Muscle of arm (tissue), 12 donors: ENCODE measurements around the gene CNTD1. TPM values are rescaled to one million over a fixed set of nuclear protein-coding genes. Genes with fewer than 3 reads are reported as not detected.
"Not testable (repeated sequence)": the region's sequence is repeated elsewhere in the genome, so short reads cannot be mapped to it uniquely, and the experiment has no call there.

Source experiments
- DNase-seq: peaks from one replicate; pipeline ENCODE4 v3.0.0-alpha.2; 2013
- polyA plus RNA-seq, 12 donors: library from polyadenylated mRNA; unstranded; fragments of 120-200 nt; gene quantifications; one replicate each; pipeline ENCODE4 v1.2.1, GENCODE V29; 2013; ENCODE audit not compliant: insufficient read length in 12 of 12

The CNTD1 gene
- polyA plus RNA-seq, 12 donors: 0.30 to 2.1 (median 0.92) TPM; not detected in 2

DNA sequence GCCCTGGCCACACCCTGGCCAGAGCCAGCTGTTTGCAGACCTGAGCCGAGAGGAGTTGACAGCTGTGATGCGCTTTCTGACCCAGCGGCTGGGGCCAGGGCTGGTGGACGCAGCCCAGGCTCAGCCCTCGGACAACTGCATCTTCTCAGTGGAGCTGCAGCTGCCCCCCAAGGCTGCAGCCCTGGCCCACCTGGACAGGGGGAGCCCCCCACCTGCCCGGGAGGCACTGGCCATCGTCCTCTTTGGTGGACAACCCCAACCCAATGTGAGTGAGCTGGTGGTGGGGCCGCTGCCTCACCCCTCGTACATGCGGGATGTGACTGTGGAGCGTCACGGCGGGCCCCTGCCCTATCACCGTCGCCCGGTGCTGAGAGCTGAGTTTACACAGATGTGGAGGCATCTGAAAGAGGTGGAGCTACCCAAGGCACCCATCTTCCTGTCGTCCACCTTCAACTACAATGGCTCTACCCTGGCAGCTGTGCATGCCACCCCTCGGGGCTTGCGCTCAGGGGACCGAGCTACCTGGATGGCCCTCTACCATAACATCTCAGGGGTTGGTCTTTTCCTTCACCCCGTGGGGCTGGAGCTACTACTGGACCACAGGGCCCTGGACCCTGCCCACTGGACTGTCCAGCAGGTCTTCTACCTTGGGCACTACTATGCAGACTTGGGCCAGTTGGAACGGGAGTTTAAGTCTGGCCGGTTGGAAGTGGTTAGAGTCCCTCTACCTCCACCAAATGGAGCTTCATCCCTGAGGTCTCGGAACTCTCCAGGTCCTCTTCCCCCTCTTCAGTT, 46.3 kb downstream of the CNTD1 start:
- no peak for DNase-seq

DNA sequence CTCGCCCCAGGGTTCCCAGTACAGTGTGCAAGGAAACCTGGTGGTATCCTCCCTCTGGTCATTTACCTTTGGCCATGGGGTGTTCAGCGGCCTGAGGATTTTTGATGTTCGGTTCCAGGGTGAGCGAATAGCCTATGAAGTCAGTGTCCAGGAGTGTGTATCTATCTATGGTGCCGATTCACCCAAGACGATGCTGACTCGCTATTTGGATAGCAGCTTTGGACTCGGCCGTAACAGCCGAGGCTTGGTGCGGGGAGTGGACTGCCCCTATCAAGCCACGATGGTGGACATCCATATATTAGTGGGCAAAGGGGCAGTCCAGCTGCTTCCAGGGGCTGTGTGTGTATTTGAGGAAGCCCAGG, 46.9 kb downstream of the CNTD1 start:
- DNase-seq: no peak

DNA sequence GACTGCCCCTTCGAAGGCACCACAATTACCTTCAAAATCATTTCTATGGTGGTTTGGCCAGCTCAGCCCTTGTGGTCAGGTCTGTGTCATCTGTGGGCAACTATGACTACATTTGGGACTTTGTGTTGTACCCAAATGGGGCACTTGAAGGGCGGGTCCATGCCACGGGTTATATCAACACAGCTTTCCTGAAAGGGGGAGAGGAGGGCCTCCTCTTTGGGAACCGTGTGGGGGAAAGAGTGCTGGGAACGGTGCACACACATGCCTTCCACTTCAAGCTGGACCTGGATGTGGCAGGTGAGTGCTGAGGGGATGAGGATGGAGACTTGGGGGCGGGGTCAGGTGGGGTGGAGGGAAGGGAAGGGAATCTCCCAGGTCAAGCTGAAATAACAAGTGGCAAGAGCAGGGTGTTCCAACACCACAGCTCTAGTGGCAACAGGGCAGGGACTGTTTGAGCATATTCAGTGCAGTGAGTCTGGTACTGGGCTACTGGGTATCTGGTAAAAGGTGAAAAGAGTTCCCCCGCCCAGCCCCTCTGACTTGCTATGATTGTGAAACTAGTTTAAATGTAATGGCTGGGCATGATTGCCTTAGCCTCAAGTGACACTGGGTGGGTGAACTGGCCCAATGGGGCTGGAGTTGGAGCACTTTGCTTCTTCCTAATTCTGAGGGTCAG, 47.4 kb downstream of the CNTD1 start:
- DNase-seq: no peak

DNA sequence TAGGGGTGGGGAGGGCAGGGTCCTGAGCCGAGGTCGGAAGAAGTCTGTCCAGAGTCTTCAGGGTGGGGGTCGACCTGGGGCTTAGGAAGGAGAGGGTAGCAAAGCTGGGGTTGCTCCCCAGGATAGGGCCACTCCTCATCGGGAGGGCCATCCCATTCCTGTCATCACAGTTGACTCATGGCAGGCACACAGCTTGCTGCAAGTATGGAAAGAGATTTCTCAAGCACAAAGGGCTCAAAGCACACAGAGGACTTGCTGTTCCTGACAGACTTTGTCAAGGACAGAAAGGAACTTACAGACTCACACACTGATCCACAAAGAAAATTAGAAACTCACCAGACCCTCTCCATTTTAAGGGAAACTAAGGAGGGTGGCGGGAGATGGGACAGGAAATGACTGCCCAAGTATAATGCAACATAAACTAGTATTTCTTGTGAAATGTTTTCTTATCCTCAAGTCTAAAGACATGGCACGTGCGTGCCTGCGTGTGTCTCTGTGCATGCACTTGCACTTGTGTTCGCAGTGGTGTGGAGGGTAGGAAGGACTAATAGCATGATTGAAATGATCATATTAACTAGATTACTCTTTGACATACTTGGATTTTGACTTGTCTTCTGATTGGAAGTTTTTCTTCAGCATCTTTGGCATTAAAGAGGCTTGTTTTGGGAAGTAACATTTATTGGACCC, 48.1 kb downstream of the CNTD1 start:
- no peak for DNase-seq

DNA sequence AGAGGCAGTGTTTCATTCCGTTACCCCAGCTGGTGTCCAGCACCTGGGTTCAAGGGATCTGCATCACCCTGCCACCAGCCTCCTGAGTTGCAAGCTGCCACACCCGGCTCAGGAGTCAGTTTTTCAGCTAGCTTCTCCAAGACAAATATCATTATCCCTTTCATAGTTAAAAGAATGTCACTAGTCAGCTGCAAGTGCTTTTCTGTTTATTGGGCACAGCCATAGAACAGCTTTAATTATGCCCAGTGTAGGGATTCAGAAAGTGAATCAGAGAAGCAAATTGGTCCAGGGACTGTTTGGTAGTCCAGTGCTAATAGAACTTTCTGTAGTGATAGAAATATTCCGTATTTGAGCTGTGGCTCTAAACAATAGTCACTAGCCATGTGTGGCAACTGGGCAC, 49.4 kb downstream of the CNTD1 start:
- no peak for DNase-seq

DNA sequence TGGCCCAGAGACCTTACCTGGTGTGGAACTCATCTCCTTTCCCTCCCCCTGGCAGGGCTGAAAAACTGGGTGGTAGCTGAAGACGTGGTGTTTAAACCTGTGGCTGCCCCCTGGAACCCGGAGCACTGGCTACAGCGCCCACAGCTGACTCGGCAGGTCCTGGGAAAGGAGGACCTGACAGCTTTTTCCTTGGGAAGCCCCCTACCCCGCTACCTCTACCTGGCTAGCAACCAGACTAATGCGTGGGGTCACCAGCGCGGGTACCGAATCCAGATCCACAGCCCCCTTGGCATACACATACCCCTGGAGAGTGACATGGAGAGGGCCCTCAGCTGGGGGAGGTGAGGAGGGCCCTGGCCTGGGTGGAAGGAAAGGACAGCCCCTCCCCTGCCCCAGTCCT, 50.4 kb downstream of the CNTD1 start:
- DNase-seq: no peak

DNA sequence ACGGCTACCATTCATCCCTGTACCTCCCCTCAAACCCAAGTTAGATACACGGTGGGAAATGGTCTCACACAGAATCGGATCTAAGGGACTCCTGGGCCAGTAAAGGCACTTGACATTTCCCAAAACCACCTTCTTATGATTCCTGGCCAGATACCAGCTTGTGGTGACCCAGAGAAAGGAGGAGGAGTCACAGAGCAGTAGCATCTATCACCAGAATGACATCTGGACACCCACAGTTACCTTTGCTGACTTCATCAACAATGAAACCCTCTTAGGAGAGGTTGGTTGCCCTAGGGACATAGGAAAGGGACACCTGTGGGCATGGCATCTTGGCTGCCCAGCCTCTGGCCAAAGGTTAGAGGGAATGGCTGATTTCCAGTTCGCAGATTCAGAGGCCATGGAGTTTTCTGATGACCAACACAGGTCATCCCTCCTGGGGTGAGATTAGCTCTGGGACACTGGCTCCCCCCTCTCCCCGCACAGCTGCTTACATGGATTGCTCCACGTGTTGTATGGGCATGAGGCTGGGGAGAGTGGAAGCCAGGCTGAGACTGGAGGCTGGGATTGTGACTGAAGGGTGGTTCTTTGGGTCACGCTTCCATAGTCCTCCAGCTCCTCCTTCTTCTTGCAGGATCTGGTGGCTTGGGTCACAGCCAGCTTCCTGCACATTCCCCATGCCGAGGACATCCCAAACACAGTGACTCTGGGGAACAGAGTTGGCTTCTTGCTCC, 51.0 kb downstream of the CNTD1 start:
- DNase-seq: no peak

DNA sequence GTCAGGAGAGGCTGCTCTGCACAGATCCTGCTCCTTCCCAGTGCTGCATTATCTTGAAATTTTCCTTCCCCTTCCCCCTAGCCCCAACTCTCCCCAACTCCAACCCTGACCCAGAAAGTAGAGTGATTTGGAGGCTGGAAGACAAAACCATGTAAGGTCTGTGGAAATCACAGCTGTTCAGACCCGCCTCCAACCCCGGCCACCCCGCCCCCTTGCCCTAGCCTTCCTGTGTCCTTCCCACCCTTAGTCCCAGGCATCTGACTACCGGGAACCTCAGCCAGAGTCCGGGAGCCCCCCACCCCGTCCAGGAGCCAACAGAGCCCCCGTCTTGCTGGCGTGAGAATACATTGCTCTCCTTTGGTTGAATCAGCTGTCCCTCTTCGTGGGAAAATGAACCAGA, 52.3 kb downstream of the CNTD1 start, which contains the start of gene AOC3:
AOC3 (plus strand) TSS at position 246 of the 400 bp plus-strand sequence; CDS start at position 391, 145 bp downstream.
- no peak for DNase-seq

DNA sequence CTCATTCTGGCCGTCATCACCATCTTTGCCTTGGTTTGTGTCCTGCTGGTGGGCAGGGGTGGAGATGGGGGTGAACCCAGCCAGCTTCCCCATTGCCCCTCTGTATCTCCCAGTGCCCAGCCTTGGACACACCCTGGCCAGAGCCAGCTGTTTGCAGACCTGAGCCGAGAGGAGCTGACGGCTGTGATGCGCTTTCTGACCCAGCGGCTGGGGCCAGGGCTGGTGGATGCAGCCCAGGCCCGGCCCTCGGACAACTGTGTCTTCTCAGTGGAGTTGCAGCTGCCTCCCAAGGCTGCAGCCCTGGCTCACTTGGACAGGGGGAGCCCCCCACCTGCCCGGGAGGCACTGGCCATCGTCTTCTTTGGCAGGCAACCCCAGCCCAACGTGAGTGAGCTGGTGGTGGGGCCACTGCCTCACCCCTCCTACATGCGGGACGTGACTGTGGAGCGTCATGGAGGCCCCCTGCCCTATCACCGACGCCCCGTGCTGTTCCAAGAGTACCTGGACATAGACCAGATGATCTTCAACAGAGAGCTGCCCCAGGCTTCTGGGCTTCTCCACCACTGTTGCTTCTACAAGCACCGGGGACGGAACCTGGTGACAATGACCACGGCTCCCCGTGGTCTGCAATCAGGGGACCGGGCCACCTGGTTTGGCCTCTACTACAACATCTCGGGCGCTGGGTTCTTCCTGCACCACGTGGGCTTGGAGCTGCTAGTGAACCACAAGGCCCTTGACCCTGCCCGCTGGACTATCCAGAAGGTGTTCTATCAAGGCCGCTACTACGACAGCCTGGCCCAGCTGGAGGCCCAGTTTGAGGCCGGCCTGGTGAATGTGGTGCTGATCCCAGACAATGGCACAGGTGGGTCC, 52.9 kb downstream of the CNTD1 start:
- DNase-seq: not testable (repeated sequence)

DNA sequence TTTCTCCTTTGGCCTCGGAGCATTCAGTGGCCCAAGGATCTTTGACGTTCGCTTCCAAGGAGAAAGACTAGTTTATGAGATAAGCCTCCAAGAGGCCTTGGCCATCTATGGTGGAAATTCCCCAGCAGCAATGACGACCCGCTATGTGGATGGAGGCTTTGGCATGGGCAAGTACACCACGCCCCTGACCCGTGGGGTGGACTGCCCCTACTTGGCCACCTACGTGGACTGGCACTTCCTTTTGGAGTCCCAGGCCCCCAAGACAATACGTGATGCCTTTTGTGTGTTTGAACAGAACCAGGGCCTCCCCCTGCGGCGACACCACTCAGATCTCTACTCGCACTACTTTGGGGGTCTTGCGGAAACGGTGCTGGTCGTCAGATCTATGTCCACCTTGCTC, 53.7 kb downstream of the CNTD1 start:
- DNase-seq: no peak

DNA sequence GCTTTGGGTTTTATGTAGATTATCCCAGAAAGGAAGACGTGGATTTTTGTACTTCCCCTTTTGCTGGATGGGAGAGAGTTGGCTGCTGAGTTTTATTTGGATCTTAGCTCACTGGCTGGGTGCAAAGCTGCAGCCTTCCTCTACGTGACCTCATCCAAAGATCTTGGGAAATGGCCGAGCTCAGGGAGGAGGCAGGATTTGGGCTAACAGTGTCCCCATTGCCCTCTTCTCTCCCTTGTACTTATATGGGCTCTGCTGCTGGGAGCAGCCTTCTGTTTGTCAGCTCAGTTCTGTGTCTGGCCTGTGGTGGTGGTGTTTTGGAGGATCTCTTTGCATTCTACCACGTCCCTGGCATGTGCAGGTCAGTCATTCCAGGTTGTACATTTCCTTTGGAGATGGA, 54.3 kb downstream of the CNTD1 start:
- DNase-seq: no peak

DNA sequence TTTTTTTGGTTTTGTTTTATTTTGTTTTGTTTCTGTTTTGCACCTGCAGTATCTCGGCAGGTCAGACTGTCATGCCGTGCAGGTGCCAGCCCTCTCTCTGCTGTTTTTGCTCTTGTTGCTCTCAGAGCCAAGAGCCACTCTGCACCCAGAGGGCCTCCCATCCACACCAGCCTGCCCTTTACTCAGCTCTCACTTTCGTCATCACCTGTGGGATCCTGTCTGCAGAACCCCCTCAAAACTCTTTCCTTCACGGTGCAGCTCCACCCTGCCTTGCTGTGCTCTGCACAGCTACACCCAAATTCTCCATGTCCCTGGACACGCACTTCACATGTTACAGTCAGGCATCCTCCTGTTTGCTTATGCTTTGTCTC, 54.9 kb downstream of the CNTD1 start:
- DNase-seq: no peak

DNA sequence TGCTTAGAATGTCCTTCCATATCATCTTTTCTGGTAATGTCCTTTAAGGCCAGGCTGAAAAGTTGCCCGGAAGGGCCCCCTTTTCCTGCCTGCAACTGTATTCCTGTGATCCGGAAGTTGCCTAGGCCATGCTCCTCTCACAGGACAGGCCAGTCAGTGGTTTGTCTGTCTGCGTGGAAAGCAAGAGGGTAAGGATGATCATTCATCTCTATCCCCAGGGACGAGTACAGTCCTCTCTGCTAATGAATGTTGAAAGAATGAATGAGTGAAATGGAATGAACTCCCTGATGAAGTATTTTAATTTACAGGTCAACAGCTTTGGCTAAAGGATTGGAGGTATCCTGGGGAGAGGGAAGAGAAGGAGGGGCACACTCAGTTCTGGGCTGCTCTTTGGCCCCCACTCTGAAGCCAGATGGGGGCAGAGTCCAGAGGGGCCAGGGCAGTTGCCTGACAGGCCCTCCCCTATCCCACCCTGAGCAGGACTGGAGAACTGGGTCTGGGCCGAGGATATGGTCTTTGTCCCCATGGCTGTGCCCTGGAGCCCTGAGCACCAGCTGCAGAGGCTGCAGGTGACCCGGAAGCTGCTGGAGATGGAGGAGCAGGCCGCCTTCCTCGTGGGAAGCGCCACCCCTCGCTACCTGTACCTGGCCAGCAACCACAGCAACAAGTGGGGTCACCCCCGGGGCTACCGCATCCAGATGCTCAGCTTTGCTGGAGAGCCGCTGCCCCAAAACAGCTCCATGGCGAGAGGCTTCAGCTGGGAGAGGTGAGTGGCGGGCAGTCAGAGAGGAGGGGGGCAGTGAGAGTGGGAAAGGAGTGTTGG, 55.5 kb downstream of the CNTD1 start:
- no peak for DNase-seq

DNA sequence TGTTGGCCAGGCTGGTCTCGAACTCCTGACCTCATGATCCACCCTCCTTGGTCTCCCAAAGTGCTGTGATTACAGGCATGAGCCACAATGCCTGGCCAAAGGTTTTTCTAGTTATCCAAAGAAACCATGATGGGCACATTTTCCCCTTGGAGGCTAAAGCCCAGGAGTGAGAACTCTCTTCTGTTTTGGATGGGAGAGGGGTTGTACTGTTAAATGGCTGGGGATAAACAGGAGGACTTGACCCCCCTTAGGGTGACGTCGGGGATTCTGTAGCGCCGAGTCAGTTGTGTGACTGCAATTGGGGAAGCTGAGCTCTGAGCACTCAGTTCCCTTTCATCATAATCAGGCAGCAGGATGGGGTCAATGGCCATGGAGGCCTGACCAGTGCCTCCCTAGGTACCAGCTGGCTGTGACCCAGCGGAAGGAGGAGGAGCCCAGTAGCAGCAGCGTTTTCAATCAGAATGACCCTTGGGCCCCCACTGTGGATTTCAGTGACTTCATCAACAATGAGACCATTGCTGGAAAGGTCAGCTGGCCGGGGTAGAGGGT, 56.5 kb downstream of the CNTD1 start:
- DNase-seq: no peak

DNA sequence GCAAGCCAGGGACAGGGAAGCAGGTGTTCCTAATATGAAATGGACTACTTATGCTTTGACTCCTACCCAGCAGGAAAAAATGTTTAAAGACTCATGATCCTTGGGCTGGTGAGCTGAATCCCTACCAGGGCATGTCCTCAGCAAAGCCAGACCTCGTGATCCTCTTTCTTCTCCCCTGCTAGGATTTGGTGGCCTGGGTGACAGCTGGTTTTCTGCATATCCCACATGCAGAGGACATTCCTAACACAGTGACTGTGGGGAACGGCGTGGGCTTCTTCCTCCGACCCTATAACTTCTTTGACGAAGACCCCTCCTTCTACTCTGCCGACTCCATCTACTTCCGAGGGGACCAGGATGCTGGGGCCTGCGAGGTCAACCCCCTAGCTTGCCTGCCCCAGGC, 57.4 kb downstream of the CNTD1 start:
- DNase-seq: not testable (repeated sequence)

DNA sequence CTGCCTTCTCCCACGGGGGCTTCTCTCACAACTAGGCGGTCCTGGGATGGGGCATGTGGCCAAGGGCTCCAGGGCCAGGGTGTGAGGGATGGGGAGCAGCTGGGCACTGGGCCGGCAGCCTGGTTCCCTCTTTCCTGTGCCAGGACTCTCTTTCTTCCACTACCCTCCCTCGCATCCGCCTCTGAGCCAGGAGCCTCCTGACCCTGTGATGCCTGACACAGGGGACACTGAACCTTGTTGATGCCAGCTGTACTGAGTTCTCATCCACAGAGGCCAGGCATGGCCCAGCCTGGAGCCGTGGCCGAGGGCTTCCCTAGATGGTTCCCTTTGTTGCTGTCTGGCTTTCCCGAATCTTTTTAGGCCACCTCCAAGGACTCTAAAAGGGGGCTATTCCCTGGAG, 57.9 kb downstream of the CNTD1 start:
- DNase-seq: not testable (repeated sequence)

DNA sequence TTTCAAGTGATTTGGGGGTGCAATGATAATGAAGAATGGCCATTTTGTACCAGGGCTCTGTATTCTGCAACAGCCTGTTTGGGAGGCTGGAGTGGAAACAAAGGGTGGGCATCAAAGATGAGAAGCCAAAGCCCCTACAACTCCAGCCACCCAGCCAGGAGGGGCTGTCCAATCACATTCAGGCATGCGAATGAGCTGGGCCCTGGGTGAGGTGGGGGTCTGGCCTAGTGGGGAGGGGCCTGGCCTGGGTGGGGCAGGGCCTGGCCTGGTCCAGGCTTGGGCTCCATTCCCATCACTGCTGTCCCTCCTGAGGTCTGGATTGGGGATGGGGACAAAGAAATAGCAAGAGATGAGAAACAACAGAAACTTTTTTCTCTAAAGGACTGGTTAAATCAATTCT, 58.7 kb downstream of the CNTD1 start:
- no peak for DNase-seq
